SK-N-MC (cell line): Measurements from ENCODE around the gene CAMK2N2.
A peak's percentile ranks its signal among the peaks of the same experiment; 100 is the strongest.

Experiments
- DNase-seq: peaks from one replicate; pipeline ENCODE4 v3.0.0-alpha.2; 2011; ENCODE audit warnings: low read depth, low spot score
- H3K27ac ChIP-seq: fragments of 200-600 bp; sonication (generic); 2 replicates; pipeline ENCODE4 v1.5.1; 2016; ENCODE audit warnings: mixed run types
- H3K36me3 ChIP-seq: fragments of 200-600 bp; sonication (generic); 2 replicates; pipeline ENCODE4 v1.6.1; 2017; ENCODE audit warnings: antibody characterized with exemption, low read length, mixed read lengths; ENCODE audit not compliant: insufficient read depth
- H3K4me3 ChIP-seq: fragments of 200-600 bp; sonication (generic); 2 replicates; pipeline ENCODE4 v1.5.1; 2016
- H3K9ac ChIP-seq: fragments of 200-600 bp; sonication (generic); 2 replicates; pipeline ENCODE4 v1.8.0; 2017; ENCODE audit warnings: mixed run types, mixed read lengths; ENCODE audit not compliant: insufficient read length
- H3K9me3 ChIP-seq: fragments of 200-600 bp; sonication (generic); 2 replicates; pipeline ENCODE4 v1.6.1; 2017; ENCODE audit warnings: low read depth, mild to moderate bottlenecking, antibody characterized with exemption, low read length, moderate library complexity, mixed read lengths
- EZH2 ChIP-seq: fragments of 200-600 bp; sonication (generic); IDR thresholded peaks from one replicate; pipeline ENCODE4 v1.6.1; 2017; ENCODE audit warnings: antibody characterized with exemption
- FOXP2 ChIP-seq: optimal IDR thresholded peaks from 2 replicates; pipeline ENCODE3; 2011; ENCODE audit warnings: mild to moderate bottlenecking, moderate library complexity; ENCODE audit not compliant: insufficient read depth; ENCODE audit errors: extremely low read length, control extremely low read depth
- POLR2AphosphoS5 ChIP-seq: IDR thresholded peaks from 2 replicates; pipeline ENCODE4 v1.6.1; 2012; ENCODE audit warnings: mild to moderate bottlenecking, low read depth, low read length, borderline replicate concordance

Gene CAMK2N2

DNA sequence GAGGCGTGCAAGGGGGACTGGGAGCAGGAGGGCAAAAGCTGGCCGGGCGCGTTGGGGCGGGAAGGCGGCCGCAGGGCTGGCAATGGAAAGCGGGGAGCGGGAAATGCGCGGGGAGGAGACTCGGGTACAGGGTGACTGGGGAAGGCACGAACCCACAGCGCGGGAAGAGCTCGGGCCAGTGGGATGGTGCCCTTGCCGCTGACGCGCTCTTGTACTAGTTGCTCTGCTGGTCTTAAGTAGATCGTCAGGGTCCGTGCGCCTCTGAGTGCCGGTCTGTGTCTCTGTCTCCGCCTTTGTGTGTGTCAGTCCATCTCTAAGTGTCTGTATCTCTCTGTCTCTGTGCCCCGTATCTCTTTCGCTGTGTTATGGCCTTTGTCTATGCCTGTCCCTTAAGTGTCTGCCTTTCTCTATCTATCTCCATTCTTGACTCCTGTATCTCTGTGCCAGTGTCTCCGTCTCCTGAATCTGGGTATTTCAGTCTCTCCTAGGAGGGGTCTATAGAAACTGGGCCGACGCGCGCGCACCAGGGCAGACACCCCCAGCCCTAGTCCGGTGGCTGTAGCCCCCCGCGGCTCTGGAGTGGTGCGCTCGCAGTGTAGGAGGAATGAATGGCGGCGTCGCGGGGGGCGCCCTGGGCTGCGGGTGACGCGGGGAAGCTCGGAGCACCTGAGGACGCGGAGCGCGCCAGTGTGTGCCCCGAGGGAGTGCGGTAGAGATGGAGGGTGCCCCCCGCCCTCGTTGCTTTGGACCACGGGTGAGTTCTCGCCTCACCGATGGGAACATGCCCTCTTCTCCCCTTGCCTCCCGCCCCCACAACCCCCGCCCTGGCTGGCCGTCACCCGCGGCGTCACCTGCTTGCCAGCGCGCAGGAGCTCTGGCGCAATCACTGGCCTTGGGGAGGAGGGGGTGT lies 756 bp upstream of the CAMK2N2 start:
- Histone ChIP-seq H3K36me3 (no peaks in the 10 kb centered on the region), H3K27ac (no peak overlapping the region), H3K4me3 (peak overlapping the region; percentile 78), H3K9ac (no peak overlapping the region), H3K9me3 (no peaks in the 10 kb centered on the region)
- TF ChIP-seq POLR2AphosphoS5 = no peak
- TF ChIP-seq FOXP2 = peak; percentile 16
- TF ChIP-seq EZH2 = peak; percentile 55
- no peak for DNase-seq

GRCh38 chr3:184260724-184261269 lies 556 bp downstream of the CAMK2N2 start:
- Histone ChIP-seq H3K9me3 (no peaks in the 10 kb centered on the region), H3K27ac (no peak overlapping the region), H3K4me3 (peak overlapping the region; percentile 75), H3K9ac (no peak overlapping the region), H3K36me3 (no peaks in the 10 kb centered on the region)
- no peak for DNase-seq
- TF ChIP-seq EZH2 (peak; percentile 87), POLR2AphosphoS5 (no peak)

GRCh38 chr3:184259878-184260723 lies 1.3 kb downstream of the CAMK2N2 start:
- H3K27ac ChIP-seq = no peak overlapping the region
- H3K4me3 ChIP-seq = peak overlapping the region; percentile 75
- TF ChIP-seq EZH2 = no peak
- TF ChIP-seq POLR2AphosphoS5 = no peak
- TF ChIP-seq FOXP2 = no peak
- H3K36me3 ChIP-seq = no peaks in the 10 kb centered on the region
- DNase-seq = no peak
- no peaks in the 10 kb centered on the region for H3K9me3 ChIP-seq
- H3K9ac ChIP-seq = no peak overlapping the region

GRCh38 chr3:184259396-184259877 lies 1.9 kb downstream of the CAMK2N2 start:
- Histone ChIP-seq H3K9me3 (no peaks in the 10 kb centered on the region), H3K36me3 (no peaks in the 10 kb centered on the region), H3K27ac (no peak overlapping the region), H3K9ac (no peak overlapping the region), H3K4me3 (no peak overlapping the region)
- TF ChIP-seq POLR2AphosphoS5 = no peak
- no peak for TF ChIP-seq EZH2
- no peak for TF ChIP-seq FOXP2
- no peak for DNase-seq

- Histone ChIP-seq H3K9ac (no peak overlapping the region), H3K27ac (no peak overlapping the region), H3K9me3 (no peaks in the 10 kb centered on the region), H3K36me3 (no peaks in the 10 kb centered on the region), H3K4me3 (no peak overlapping the region)
- DNase-seq = no peak
- TF ChIP-seq FOXP2 = no peak
- TF ChIP-seq POLR2AphosphoS5 = 0 out of 2 replicates have a peak, but pooled peaks have one; percentile 13
These were observed 2.4 kb downstream of the CAMK2N2 start for GRCh38 chr3:184258926-184259325.

DNA sequence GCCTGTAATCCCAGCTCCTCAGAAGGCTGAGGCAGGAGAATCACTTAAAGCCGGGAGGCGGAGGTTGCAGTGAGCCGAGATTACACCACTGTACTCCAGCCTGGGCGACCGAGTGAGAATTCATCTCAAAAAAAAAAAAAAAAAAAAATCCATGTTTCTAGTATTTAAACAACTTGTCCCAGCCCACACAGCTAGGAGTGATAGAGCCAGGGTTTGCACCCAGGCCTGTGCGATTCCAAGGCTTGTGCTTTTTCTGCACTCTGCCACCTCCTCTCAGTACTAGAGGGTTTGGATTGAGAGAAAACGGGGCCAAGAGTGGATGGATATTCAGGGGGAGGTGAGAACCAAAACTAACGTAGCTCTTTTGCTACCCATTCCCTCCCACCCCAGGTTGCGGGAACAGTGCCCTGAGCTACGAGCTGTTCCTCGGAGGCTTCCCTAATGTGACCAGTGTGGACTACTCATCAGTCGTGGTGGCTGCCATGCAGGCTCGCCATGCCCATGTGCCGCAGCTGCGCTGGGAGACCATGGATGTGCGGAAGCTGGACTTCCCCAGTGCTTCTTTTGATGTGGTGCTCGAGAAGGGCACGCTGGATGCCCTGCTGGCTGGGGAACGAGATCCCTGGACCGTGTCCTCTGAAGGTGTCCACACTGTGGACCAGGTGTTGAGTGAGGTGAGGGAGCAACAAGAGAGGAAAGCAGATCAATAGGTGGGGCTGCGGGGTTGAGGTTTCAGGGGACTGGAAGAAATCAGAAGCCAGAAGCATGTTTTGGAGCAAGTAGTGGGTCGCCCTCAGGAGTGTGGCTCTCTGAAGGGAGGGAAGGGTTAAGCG lies 4.1 kb downstream of the CAMK2N2 start:
- H3K36me3 ChIP-seq = no peaks in the 10 kb centered on the region
- no peaks in the 10 kb centered on the region for H3K9me3 ChIP-seq
- H3K27ac ChIP-seq = no peak overlapping the region
- TF ChIP-seq FOXP2 (no peak), POLR2AphosphoS5 (no peak), EZH2 (no peak)
- H3K4me3 ChIP-seq = no peak overlapping the region
- DNase-seq = no peak
- no peak overlapping the region for H3K9ac ChIP-seq

DNA sequence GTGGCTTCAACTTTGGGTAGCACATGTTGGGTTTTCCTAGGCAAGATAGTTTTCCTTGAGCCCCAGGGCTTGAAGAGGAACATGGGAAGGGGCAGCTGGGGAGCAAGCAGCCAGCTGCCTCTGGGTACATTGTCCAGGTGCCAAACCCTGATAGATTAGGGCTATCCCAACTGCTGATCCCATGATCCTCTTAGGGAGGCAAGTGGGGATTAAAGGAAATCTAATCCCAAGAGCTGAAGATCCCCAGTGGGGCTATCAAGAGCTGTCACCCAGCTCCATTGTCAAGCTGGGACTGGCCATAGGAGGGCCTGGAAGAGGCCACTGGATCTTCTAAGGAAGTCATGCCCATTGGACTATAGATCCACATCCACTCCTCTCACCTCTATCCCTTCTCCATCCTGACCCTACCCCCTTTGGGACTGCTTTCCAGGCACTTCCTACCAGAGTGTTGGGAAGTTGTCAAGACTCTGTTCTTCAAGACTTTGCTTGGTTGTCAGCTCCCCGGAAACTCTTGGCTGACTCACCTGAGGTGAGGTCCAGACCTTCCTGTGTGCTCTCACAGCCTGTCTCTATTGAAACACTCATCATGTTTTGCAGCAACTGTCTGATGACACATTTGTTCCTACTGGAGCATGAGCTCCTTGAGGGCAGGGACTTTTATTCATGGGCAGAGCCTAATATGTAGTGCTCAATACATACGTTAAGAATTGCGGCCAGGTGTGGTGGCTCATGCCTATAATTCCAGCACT lies 5.9 kb downstream of the CAMK2N2 start:
- Histone ChIP-seq H3K27ac (no peak overlapping the region), H3K9ac (no peak overlapping the region), H3K4me3 (no peak overlapping the region), H3K36me3 (no peaks in the 10 kb centered on the region), H3K9me3 (no peaks in the 10 kb centered on the region)
- TF ChIP-seq FOXP2 = no peak
- DNase-seq = no peak
